Anterior cingulate cortex (tissue), 58 donors: ENCODE measurements around the gene PSTK.

Source experiments
- DNase-seq, 58 donors: peaks; one replicate each; lab custom pipeline; 2025; lab: John Stamatoyannopoulos, UW

PSTK gene

DNA sequence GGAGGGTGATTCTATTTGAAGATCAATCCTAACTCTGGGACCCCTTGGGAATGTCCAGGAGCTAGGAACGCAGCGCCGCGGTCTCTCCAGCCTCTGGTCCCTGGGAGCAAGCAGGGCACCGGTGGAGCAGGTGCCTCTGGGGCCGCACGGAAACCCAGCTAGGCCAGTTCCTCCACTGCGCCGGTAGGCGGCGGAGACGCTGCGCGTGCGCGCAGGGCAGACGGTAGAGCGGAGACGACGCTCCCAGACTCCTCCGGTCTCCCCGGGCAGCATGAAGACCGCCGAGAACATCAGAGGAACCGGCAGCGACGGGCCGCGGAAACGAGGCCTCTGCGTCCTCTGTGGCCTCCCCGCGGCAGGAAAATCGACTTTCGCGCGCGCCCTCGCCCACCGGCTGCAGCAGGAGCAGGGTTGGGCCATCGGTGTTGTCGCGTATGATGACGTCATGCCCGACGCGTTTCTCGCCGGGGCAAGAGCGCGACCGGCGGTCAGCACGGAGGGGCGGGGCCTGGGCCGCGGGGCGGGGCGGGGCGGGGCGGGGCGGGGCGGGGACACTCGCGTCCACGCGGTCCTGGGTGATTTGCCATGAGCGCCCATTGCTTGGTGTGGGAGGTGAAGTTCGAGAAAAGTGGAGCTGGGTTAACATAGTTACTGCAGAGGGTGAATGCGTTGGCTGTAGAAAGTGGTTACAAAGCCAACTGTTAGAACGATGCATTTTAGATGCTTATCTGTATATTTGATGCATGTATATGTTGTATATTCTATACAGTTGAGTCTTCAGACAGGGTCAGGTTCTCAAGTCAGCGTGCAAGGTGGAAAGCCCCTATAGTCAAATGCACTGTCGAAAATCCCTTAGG, at the start of gene PSTK:
Gene PSTK, plus strand, starts transcription at position 193 of the 857 bp plus-strand sequence. Its CDS starts 79 bp downstream, at position 272.
- DNase-seq: peak in 57 of 58 donors; percentile 43 to 98 (median 91)

GRCh38 chr10:122931088-122931906, 48.9 kb upstream of the PSTK start:
- DNase-seq: no peak

DNA sequence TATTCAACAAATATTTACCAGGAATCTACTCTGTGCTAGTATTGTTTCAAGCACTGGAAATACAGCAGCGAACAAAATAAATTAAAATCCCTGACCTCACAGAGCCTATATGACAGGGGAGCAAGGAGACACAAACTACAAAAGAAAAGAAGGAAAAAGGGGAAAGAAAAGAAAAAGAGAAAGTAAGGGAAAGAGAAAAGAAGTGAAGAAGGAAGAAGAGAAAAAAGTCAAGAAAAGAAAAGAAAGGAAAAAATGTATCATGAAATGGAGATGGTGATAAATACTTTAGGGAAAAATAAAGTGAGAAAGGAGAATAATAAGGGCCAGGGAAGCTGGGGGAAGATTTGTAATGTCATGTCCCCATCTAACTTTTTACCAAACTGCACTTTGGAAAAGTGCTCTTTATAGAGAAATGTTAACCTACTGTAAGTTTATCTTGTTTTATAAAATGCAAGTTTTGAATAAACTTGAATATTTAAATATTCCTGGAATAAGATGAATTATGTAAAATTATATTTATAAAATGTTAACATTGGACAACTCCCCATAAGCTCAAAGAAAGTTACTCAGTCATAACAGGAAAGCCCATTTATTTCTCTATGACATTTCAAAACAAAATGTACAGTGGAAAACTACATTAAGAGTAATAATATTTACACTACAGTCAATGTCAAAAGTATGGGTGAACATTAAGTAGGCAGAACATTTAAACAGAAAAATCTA, 40.9 kb upstream of the PSTK start:
- DNase-seq: no peak

DNA sequence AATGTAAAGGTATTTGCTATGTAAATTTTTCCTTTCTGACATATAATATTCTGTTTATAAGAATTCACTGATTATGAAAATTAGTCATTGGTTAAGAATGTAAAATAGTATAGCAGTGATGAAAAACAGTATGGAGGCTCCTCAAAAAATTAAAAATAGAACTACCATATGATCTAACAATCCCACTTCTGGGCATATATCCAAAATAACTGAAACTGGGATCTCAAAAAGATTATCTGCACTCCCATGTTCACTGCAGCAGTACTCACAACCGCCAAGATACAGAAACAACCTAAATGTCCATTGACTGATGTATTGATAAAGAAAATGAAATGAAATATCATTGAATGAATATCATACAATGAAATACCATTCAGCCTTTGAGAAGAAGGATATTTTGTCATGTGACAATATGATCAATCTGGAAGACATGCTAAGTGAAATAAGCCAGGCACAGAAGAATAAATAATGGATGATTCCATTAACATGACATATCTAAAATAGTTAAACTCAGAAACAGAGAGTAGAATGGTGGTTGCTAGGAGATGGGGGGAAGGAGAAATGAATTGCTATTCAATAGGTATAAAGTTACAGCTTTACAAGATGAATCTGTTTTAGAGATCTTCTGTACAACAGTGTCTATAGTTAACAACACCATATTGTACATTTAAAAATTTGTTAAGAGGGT, 40.2 kb upstream of the PSTK start:
- DNase-seq: no peak

DNA sequence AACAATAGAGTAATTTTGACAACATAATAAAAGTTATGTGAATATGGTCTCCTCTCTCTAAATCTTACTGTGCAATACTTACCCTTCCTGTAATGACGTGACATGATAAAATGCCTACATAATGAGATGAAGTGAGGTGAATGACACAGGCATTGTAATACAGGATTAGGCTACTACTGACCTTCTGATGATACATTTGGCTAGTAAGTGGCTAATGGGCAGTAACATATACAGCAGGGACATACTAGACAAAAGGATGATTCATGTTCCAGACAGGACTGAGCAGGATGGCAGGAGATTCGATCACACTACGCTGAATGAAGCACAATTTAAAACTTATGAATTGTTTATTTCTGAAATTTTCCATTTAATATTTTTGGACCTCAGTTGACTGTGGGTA, 30.9 kb upstream of the PSTK start:
- DNase-seq: no peak

DNA sequence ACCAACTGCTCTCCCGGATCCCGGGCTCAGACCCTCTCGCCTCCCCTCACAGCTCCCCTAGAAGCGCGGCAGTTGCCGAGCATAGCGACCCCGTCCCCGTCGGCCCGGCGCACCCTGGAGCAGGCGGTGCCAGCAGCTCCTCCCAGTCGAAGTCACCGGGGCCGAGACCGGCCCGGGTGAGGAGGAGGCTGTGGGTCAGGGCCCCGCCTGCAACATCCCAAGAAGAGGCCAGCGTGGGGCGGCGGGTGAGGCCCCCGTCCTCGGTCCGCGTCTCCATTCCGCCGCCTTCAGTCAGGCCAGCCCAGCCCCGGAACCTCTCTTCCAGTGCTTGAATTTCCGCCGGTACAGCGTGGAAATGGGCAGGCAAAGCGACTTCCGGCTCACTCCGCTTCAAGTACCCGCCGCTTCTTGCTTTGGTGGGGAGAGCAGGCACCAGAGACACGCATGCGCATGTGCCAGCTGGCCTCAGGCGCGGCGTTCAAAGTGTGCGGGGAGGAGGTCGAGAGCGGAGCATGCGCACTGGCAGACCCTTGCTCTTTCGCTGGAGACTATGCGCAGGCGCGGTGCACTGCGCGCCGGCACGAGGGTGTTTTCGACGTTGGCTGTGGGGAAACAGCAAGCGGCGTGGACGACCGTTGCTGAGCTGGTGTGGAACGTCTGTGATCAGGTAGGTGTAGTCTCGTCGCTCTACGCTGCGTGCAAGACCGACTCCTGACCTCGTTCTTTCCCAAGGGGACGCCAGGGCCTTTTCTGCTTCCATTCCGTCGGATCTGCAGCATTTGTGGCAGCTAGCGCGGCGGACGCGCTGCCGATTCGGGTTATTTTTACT, 26.1 kb upstream of the PSTK start, which contains the start of gene C10orf88:
Gene C10orf88, minus strand, starts transcription at position 326 of the 829 bp plus-strand sequence. Its CDS starts 49 bp downstream, at position 277.
- peak; percentile 82 to 98 (median 96) for DNase-seq

GRCh38 chr10:122954731-122955050, 25.5 kb upstream of the PSTK start:
- DNase-seq: peak in 1 of 58 donors; percentile 40

DNA sequence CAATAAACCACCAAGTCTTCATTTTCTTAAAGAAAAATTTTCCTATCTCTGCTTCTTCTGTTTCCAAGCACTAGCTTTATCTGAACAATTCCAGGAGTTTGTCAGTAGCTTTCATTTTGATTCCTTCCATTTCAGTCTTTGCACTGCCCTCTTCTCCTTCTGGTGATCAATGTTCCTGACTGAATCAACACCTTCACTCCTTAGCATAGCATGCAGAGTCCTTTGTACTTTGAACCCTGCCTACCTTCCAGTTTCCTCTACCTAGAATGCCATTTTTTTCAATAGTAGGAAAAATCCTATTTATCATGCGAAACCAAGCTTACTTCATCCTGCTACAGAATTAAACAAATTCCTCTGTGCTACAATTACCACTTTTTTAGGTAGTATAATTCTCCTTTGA, 24.3 kb upstream of the PSTK start:
- no peak for DNase-seq

DNA sequence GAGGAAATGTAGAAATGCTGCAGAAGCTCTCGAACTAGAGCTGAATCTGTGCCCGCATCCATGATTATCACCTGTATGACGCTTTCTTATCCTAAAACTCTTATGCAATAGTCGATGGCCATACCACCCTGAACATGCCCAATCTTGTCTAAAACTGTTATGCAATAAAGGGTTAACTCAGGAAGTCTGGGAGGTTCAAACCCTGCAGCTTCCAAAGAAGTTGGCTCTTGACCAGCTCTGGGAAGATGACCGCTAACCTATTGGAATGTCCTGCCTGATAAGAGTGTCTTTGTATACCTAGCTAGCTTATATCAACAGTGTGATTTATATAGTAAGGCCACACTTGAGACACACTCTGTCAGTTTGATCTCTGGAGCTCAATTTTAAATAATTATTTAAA, 22.7 kb upstream of the PSTK start:
- no peak for DNase-seq

DNA sequence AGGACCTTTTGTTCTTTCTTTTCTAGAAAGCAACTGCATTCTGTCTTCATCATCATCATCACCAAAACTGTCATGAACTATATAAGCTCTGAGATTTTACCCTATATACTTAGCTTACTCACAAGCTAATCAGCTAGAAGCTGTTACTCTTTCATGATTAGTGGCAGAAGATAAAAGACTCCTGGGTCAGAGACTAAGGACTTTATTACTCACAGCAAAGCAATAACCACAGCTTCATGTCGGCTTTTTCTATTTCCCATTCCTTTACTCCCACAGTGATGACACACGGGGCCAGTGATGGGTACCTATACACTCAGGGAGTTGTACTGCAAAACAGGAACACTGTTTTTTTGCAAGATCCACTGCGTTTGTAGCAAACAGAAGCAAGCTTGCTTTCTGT, 17.8 kb upstream of the PSTK start:
- no peak for DNase-seq

DNA sequence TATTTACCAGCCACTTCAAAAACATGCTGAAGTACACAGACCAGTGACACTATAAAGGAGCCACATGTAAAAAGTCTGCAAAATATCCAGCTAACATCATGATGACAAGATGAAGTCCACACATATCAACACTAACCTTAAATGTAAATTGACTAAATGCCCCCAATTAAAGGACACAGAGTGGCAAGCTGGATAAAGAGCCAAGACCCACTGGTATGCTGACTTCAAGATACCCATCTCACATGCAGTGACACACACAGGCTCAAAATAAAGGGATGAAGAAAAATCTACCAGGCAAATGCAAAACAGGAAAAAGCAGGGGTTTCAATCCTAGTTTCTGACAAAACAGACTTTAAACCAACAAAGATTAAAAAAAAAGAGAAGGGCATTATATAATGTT, 13.3 kb upstream of the PSTK start:
- DNase-seq: no peak

- no peak for DNase-seq
Observed at GRCh38 chr10:122968698-122969097, 11.5 kb upstream of the PSTK start.

DNA sequence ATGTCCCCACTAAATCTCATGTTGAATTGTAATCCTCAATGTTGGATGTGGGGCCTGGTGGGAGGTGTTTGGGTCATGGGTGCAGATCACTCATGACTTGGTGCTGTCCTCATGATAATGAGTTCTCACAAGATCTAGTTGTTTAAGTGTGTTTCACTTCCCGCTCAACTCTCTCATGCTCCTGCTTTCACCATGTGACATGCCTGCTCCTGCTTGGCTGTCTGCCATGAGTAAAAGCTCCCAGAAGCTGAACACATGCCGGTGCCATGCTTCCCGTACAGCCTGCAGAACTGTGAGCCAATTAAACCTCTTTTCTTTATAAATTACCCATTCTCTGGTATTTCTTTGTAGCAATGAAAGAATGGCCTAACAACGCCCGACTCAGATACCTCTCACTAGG, 6.2 kb upstream of the PSTK start:
- peak in 1 of 58 donors; percentile 7 for DNase-seq

- DNase-seq: no peak
Observed at GRCh38 chr10:122974543-122975064, 5.6 kb upstream of the PSTK start.

GRCh38 chr10:122981066-122981464, 864 bp downstream of the PSTK start:
- DNase-seq: peak in 1 of 58 donors; percentile 10

- no peak for DNase-seq
Observed at GRCh38 chr10:122983898-122984297, 3.7 kb downstream of the PSTK start.

- DNase-seq: no peak
Observed at GRCh38 chr10:122984708-122985107, 4.5 kb downstream of the PSTK start.

DNA sequence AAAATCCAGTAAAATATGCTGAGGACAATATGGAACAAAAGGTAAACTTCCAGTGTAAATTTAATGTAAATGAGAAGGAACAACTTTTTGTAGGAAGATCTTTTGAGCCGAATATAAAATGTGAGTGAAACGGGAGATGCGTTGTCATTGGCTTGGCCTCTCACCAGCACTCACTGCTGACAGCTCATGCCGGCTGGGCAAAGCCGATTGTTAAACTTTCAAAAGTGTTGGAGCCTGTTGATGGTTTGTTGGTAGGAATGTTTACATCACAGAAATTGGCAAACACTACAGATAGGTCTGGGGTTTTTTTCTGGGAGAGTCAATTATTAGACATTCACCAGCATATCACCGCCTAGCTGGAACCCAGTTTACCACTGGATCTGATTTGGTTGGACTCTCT, 6.1 kb downstream of the PSTK start:
- DNase-seq: peak in 4 of 58 donors; percentile 1 to 53 (median 7)

GRCh38 chr10:122988501-122988900, 8.3 kb downstream of the PSTK start:
- no peak for DNase-seq
